GM18951 (cell line): ENCODE results near the gene GALNT3.

ENCODE experiments used
- POLR2A ChIP-seq: IDR thresholded peaks from 4 replicates; pipeline ENCODE4 v1.6.1; 2011; ENCODE audit warnings: mild to moderate bottlenecking; ENCODE audit not compliant: insufficient read length, insufficient read depth; ENCODE audit errors: extremely low read depth
- in situ Hi-C: fragments of 300-500 bp; cut with MboI; formaldehyde crosslinking; loops from one replicate; pipeline ENCODE4 v1.12.0; 2022; ENCODE audit warnings: low sequenced_read_pairs, mixed read lengths, inconsistent platforms; ENCODE audit not compliant: unreplicated experiment

GALNT3 gene

GRCh38 chr2:165793779-165794535 lies at the start of gene GALNT3:
GALNT3 (minus strand) TSS chr2:165794247; CDS start chr2:165770700, 23,547 bp downstream.
- in situ Hi-C loops: no loop called here
- TF ChIP-seq POLR2A: no peak

- in situ Hi-C loops: no loop called here
- no peak for TF ChIP-seq POLR2A
These were observed 49.3 kb upstream of the GALNT3 start for GRCh38 chr2:165843351-165843750.

GRCh38 chr2:165840333-165840958 lies 46.4 kb upstream of the GALNT3 start:
- no peak for TF ChIP-seq POLR2A
- in situ Hi-C loops: no loop called here

- in situ Hi-C loops: no loop called here
- TF ChIP-seq POLR2A: no peak
These were observed 45.6 kb upstream of the GALNT3 start for GRCh38 chr2:165839610-165840009.

- no peak for TF ChIP-seq POLR2A
- in situ Hi-C loops: no loop called here
These were observed 43.1 kb upstream of the GALNT3 start for GRCh38 chr2:165837122-165837521.

GRCh38 chr2:165835363-165835762 lies 41.3 kb upstream of the GALNT3 start:
- in situ Hi-C loops: no loop called here
- TF ChIP-seq POLR2A: no peak

GRCh38 chr2:165833156-165833555 lies 39.1 kb upstream of the GALNT3 start:
- in situ Hi-C loops: no loop called here
- no peak for TF ChIP-seq POLR2A

- no peak for TF ChIP-seq POLR2A
- in situ Hi-C loops: no loop called here
These were observed 33.9 kb upstream of the GALNT3 start for GRCh38 chr2:165827921-165828276.

- TF ChIP-seq POLR2A: no peak
- in situ Hi-C loops: no loop called here
These were observed 33.2 kb upstream of the GALNT3 start for GRCh38 chr2:165827016-165827920.

GRCh38 chr2:165825041-165825440 lies 31.0 kb upstream of the GALNT3 start:
- in situ Hi-C loops: no loop called here
- TF ChIP-seq POLR2A: no peak

GRCh38 chr2:165820296-165820695 lies 26.2 kb upstream of the GALNT3 start:
- in situ Hi-C loops: no loop called here

GRCh38 chr2:165818920-165819319 lies 24.9 kb upstream of the GALNT3 start:
- in situ Hi-C loops: no loop called here
- TF ChIP-seq POLR2A: no peak

More at GRCh38 chr2:165820296-165820695, 26.2 kb upstream of the GALNT3 start:
- TF ChIP-seq POLR2A: no peak
